ENCODE measurements around the gene CACNA1D. TPM values are rescaled to one million over a fixed set of nuclear protein-coding genes. Genes with fewer than 3 reads are reported as not detected.

The CACNA1D gene
- total RNA-seq, 1 donor from 2014 or later: 0.95 TPM

DNA sequence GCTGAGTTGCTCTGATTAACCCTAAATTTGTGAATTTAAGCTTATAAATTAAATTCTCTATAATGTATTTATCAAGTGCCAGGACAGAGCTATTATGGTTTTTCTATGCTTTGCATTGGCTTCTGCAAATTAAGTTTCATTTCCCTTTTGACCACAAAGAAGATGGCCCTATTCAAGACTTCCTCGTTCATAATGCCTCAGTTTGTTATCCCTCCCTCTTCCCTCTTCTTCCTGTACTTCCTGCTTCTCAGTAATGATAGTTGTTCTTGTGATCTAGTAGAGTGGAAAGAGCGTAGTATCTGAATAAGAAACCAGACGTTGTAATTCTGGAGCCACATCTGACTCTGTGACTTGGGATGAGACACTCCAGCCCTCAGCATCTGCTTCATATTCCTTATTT lies 118.7 kb downstream of the CACNA1D start:
- H3K27me3 Mint-ChIP-seq (ENCODE audit: low read depth): peaks cover 29% of the 10 kb centered on the region

GRCh38 chr3:53614307-53614706 lies 119.9 kb downstream of the CACNA1D start:
- no peak overlapping the region for H3K4me3 Mint-ChIP-seq (ENCODE audit: unreplicated experiment)
- TF ChIP-seq, protein P1, sequence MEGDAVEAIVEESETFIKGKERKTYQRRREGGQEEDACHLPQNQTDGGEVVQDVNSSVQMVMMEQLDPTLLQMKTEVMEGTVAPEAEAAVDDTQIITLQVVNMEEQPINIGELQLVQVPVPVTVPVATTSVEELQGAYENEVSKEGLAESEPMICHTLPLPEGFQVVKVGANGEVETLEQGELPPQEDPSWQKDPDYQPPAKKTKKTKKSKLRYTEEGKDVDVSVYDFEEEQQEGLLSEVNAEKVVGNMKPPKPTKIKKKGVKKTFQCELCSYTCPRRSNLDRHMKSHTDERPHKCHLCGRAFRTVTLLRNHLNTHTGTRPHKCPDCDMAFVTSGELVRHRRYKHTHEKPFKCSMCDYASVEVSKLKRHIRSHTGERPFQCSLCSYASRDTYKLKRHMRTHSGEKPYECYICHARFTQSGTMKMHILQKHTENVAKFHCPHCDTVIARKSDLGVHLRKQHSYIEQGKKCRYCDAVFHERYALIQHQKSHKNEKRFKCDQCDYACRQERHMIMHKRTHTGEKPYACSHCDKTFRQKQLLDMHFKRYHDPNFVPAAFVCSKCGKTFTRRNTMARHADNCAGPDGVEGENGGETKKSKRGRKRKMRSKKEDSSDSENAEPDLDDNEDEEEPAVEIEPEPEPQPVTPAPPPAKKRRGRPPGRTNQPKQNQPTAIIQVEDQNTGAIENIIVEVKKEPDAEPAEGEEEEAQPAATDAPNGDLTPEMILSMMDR (IDR thresholded peaks at IDR 0.05): no peak
- H3K27ac Mint-ChIP-seq (ENCODE audit: unreplicated experiment): no peak overlapping the region
- H3K27me3 Mint-ChIP-seq (ENCODE audit: low read depth): peaks cover 26% of the 10 kb centered on the region
- DNase-seq (ENCODE audit: low spot score): no peak
- no peaks in the 10 kb centered on the region for H3K4me1 Mint-ChIP-seq (ENCODE audit: low read depth)
- no peaks in the 10 kb centered on the region for H3K36me3 Mint-ChIP-seq (ENCODE audit: low read depth)
- peaks cover 11% of the 10 kb centered on the region for H3K9me3 Mint-ChIP-seq (ENCODE audit: low read depth)

More for the DNA sequence above, 118.7 kb downstream of the CACNA1D start:
- TF ChIP-seq, protein P1 (IDR thresholded peaks at IDR 0.05): no peak
- peaks cover 14% of the 10 kb centered on the region for H3K9me3 Mint-ChIP-seq (ENCODE audit: low read depth)
- no peak for DNase-seq (ENCODE audit: low spot score)
- H3K4me1 Mint-ChIP-seq (ENCODE audit: low read depth): no peaks in the 10 kb centered on the region
- H3K4me3 Mint-ChIP-seq (ENCODE audit: unreplicated experiment): no peak overlapping the region
- H3K36me3 Mint-ChIP-seq (ENCODE audit: low read depth): no peaks in the 10 kb centered on the region
- H3K27ac Mint-ChIP-seq (ENCODE audit: unreplicated experiment): no peak overlapping the region

GRCh38 chr3:53616321-53616720 lies 121.9 kb downstream of the CACNA1D start:
- no peak overlapping the region for H3K4me3 Mint-ChIP-seq (ENCODE audit: unreplicated experiment)
- H3K36me3 Mint-ChIP-seq (ENCODE audit: low read depth): no peaks in the 10 kb centered on the region
- H3K4me1 Mint-ChIP-seq (ENCODE audit: low read depth): no peaks in the 10 kb centered on the region
- TF ChIP-seq, protein P1 (IDR thresholded peaks at IDR 0.05): no peak
- H3K27ac Mint-ChIP-seq (ENCODE audit: unreplicated experiment): no peak overlapping the region
- peaks cover 2% of the 10 kb centered on the region for H3K9me3 Mint-ChIP-seq (ENCODE audit: low read depth)
- peaks cover 30% of the 10 kb centered on the region for H3K27me3 Mint-ChIP-seq (ENCODE audit: low read depth)
- DNase-seq (ENCODE audit: low spot score): no peak

DNA sequence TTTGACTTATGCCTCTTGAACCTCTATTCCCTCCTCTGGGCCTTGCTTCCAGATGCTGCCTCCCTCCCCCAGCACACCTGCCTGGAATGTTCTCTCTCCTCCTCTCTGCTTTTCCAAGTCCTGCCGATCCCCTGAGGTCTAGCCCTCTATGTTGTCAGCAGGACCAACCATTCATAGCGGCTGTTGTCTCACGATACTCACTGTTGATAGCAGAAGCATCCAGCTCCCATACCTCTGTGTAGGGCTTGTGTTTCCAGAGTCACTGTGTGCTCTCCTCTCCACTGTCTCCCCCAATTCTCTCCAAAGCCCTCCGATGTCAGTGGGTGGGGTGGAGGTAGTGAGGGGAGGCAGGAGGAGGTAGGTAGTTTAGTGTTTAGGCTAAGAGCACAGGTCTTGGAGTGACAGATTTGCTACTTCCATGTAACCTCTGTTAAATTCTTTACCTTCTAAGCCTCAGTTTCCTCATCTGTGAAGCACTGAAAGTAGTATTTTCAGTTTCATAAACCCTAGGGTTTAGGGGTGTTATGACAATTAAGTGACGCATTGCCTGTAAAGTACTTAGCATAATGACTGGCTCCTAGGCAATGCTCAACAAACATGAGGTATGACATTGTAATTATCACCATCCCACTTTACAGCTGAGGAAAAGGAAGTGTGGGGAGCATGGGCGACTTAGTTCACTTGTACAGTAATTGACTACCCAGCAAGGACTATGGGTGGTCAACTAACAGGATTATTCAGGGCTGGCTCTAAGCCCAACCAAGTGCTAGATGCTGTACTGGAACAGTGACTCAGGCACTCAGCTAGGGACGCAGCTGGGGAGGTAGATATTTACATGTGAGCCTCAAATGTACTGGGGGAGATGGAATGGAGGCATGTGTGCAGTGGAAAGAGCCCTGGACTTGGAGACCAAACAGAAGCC lies 122.8 kb downstream of the CACNA1D start:
- no peak overlapping the region for H3K4me3 Mint-ChIP-seq (ENCODE audit: unreplicated experiment)

GRCh38 chr3:53617893-53618523 lies 123.6 kb downstream of the CACNA1D start:
- H3K4me1 Mint-ChIP-seq (ENCODE audit: low read depth): no peaks in the 10 kb centered on the region

More for the DNA sequence above, 122.8 kb downstream of the CACNA1D start:
- H3K36me3 Mint-ChIP-seq (ENCODE audit: low read depth): no peaks in the 10 kb centered on the region
- H3K9me3 Mint-ChIP-seq (ENCODE audit: low read depth): no peaks in the 10 kb centered on the region
- no peaks in the 10 kb centered on the region for H3K4me1 Mint-ChIP-seq (ENCODE audit: low read depth)
- peaks cover 30% of the 10 kb centered on the region for H3K27me3 Mint-ChIP-seq (ENCODE audit: low read depth)
- TF ChIP-seq, protein P1 (IDR thresholded peaks at IDR 0.05): no peak
- DNase-seq (ENCODE audit: low spot score): no peak
- no peak overlapping the region for H3K27ac Mint-ChIP-seq (ENCODE audit: unreplicated experiment)

More at GRCh38 chr3:53617893-53618523, 123.6 kb downstream of the CACNA1D start:
- H3K4me3 Mint-ChIP-seq (ENCODE audit: unreplicated experiment): no peak overlapping the region
- H3K27me3 Mint-ChIP-seq (ENCODE audit: low read depth): peaks cover 34% of the 10 kb centered on the region
- DNase-seq (ENCODE audit: low spot score): no peak
- no peaks in the 10 kb centered on the region for H3K36me3 Mint-ChIP-seq (ENCODE audit: low read depth)
- no peaks in the 10 kb centered on the region for H3K9me3 Mint-ChIP-seq (ENCODE audit: low read depth)
- TF ChIP-seq, protein P1 (IDR thresholded peaks at IDR 0.05): no peak
- H3K27ac Mint-ChIP-seq (ENCODE audit: unreplicated experiment): no peak overlapping the region
